Epithelial cell of esophagus (primary cell): ENCODE data around the gene AKAP13.

Experiments used
- DNase-seq: peaks from one replicate; pipeline ENCODE4 v3.0.0; 2010; ENCODE audit warnings: low read depth
- H3K4me3 ChIP-seq: 2 replicates; pipeline ENCODE4 v1.5.1; 2011; ENCODE audit warnings: mild to moderate bottlenecking, low read length, control low read depth
- TF ChIP-seq, protein P1 (sequence below): IDR thresholded peaks from 2 replicates; pipeline ENCODE4 v1.5.1; 2011; ENCODE audit warnings: low read depth, mild to moderate bottlenecking, low read length, control low read depth, inconsistent platforms; ENCODE audit not compliant: insufficient read depth; ENCODE audit errors: missing control alignments

The AKAP13 gene, protein sequence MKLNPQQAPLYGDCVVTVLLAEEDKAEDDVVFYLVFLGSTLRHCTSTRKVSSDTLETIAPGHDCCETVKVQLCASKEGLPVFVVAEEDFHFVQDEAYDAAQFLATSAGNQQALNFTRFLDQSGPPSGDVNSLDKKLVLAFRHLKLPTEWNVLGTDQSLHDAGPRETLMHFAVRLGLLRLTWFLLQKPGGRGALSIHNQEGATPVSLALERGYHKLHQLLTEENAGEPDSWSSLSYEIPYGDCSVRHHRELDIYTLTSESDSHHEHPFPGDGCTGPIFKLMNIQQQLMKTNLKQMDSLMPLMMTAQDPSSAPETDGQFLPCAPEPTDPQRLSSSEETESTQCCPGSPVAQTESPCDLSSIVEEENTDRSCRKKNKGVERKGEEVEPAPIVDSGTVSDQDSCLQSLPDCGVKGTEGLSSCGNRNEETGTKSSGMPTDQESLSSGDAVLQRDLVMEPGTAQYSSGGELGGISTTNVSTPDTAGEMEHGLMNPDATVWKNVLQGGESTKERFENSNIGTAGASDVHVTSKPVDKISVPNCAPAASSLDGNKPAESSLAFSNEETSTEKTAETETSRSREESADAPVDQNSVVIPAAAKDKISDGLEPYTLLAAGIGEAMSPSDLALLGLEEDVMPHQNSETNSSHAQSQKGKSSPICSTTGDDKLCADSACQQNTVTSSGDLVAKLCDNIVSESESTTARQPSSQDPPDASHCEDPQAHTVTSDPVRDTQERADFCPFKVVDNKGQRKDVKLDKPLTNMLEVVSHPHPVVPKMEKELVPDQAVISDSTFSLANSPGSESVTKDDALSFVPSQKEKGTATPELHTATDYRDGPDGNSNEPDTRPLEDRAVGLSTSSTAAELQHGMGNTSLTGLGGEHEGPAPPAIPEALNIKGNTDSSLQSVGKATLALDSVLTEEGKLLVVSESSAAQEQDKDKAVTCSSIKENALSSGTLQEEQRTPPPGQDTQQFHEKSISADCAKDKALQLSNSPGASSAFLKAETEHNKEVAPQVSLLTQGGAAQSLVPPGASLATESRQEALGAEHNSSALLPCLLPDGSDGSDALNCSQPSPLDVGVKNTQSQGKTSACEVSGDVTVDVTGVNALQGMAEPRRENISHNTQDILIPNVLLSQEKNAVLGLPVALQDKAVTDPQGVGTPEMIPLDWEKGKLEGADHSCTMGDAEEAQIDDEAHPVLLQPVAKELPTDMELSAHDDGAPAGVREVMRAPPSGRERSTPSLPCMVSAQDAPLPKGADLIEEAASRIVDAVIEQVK (N-terminal part only)

DNA sequence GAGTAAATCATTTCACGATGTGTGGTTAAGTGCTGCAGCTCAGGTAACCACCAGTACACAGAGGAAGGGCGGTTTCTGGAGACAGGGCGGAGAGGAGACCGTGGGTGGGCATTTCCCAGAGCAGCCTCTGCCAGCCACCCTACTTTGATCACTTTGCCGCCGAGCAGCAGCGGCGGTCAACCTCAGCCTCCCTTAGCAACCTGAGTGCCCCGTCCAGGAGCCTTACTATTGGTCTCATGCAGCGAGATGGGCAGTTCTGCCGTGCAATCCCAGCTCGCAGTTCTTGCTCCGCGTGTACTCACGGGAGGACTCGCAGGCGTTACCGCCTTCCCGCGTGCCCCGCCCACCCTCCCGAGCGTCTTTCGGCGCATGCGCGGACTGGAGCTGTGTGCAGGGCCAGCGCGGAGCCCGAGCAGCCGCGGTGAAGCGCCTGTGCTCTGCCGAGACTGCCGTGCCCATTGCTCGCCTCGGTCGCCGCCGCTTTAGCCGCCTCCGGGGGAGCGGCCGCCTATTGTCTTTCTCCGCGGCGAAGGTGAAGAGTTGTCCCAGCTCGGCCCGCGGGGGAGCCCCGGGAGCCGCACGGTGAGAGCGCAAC lies at the start of gene AKAP13:
Gene AKAP13 (plus strand): TSS at position 387 of the 595 bp plus-strand sequence. CDS start 105,118 bp downstream, outside the sequence.
- DNase-seq = peak; percentile 99
- TF ChIP-seq, protein P1, sequence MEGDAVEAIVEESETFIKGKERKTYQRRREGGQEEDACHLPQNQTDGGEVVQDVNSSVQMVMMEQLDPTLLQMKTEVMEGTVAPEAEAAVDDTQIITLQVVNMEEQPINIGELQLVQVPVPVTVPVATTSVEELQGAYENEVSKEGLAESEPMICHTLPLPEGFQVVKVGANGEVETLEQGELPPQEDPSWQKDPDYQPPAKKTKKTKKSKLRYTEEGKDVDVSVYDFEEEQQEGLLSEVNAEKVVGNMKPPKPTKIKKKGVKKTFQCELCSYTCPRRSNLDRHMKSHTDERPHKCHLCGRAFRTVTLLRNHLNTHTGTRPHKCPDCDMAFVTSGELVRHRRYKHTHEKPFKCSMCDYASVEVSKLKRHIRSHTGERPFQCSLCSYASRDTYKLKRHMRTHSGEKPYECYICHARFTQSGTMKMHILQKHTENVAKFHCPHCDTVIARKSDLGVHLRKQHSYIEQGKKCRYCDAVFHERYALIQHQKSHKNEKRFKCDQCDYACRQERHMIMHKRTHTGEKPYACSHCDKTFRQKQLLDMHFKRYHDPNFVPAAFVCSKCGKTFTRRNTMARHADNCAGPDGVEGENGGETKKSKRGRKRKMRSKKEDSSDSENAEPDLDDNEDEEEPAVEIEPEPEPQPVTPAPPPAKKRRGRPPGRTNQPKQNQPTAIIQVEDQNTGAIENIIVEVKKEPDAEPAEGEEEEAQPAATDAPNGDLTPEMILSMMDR = no peak
- H3K4me3 ChIP-seq = peak within 1 kb of the TSS; percentile 69

DNA sequence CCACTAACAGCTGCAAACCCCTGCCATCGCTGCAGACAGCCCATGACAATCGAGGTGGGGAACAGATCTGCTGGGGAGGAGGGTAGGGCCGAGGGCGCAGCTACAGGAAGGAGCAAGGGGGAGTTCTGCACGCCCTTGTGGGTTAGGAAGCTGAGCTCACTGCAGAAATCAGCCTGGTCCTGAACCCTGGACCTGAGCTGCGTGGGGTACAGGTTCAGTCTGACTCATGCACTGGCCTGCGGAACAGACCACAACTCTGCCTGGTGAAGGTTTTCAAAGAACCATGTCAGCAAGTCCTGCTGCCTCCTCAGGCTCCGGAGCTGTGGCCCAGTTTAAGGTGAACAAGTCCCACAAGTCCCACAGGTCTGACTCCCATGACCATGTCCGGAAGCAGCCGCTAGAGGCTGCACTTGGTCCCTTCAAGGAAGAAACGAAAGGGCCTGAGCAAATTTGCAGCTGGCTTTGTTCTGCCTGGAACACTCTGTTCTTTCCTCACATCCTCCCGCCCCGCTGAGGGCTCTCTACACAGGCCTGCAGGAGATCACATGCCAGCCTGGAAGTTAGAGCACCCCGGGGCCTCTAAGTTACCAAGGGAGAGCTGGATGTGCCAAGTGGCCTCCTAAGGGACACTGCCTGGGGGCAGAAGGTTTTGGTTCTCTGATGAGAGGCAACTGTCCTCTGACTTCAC lies 49.4 kb upstream of the AKAP13 start:
- peak; percentile 92 for DNase-seq
- H3K4me3 ChIP-seq = no peak overlapping the region
- TF ChIP-seq, protein P1 = peak; percentile 99

DNA sequence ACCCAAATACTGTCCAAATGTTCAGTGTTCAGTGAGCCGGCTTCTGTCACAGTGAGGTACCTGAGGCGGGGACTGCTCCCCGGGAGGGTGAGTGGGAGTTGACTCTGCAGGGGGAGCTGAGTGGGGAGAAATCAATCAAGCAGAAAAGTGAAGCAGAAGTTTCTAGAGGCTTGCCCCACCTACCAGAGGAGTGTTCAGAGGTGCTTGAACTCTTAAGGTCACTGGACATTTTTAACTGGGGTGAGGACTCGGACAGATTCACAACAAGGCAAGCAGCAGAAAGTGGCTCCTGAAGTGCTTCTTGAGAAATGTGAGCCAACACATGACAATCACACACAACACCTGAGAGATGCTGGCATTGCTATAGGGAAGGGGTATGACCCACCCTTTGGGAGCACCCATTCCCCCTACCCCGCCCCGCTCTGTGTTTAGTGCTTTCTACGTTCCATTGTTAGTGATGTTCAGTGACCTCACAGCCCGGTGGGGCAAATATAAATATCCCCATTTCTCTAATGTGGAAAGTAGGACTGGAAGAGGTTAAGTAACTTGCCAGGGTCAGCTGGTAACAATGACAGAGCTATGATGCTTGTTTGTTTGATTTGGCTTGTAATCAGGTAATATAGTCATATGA lies 48.6 kb upstream of the AKAP13 start:
- no peak for DNase-seq
- TF ChIP-seq, protein P1 = no peak
- no peak overlapping the region for H3K4me3 ChIP-seq

DNA sequence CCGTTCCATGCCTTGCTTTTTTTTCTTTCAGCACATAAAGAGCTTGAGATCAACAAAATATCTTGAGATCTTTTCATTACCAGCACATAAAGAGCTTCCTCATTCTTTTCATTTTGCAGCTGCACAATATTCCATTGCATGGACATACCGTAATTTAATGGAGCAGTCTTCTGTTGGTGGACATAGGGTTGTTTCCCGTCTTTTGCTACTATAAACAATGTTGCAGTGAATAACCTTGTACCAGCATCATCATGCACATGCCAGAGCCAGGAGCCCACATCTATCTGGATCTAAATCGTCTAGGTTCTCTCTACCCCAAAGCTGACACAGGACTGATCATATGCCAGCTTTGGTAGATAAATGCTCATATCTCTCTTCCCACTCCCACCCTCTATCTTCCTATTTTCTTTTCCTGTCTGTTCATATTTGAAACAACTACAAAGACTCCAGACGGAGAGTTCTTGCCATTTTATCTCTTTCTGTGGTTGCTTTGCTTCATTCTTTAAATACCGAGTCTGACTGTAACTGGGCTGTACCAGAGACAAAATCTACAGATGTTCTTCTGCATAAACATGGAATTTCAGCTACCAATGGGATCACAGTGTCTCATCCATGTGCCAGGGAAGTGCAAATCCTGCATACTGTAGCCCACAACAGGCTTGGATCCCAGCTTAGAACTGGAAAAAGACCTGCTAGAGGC lies 47.1 kb upstream of the AKAP13 start:
- TF ChIP-seq, protein P1 = no peak
- DNase-seq = no peak
- H3K4me3 ChIP-seq = no peak overlapping the region

DNA sequence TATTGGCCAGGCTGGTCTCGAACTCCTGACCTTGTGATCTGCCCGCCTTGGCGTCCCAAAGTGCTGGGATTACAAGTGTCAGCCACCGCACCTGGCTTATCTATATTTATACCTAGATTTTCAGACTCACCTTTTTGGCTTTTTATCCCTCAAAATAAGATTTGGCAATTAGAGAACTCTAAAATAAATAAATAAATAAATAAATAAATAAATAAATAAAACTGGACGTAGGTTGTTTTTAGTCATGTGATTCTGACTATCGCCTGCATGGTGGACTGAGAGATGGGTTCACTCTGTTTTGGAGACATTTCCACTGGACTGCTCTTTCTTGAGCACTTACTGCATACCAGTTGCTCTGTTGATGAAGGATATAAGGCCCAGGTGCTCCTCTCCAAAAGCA lies 46.2 kb upstream of the AKAP13 start:
- TF ChIP-seq, protein P1 = no peak
- DNase-seq = no peak
- H3K4me3 ChIP-seq = no peak overlapping the region
